ENCODE measurements around the gene LLCFC1.

GRCh38 chr7:142963993-142964392 is 24.7 kb downstream of the LLCFC1 start:
- TF ChIP-seq CTCF (IDR thresholded peaks at IDR 0.05) = no peak
- no peak for TF ChIP-seq REST (IDR thresholded peaks at IDR 0.05; ENCODE audit: insufficient read depth in 1 of 2, low read depth in 2 of 2, low read length in 1 of 2)
- no peak for TF ChIP-seq POLR2AphosphoS5 (IDR thresholded peaks at IDR 0.05; ENCODE audit: low read depth, low read length)

Data from Panc1 (cell line).